Right lobe of liver (tissue), 6 donors: Measurements from ENCODE around the gene PHLDA1. TPM values are rescaled to one million over a fixed set of nuclear protein-coding genes. Genes with fewer than 3 reads are reported as not detected.
"Not testable (repeated sequence)": the region's sequence is repeated elsewhere in the genome, so short reads cannot be mapped to it uniquely, and the experiment has no call there.

Experiments
- ATAC-seq, 4 donors: fragments of 200-7000 bp; cut with Tn5 transposase; one replicate each; pipeline ENCODE4 v1.9.1; 2020; ENCODE audit warnings: mild to moderate bottlenecking in 4 of 4, moderate library complexity in 4 of 4
- DNase-seq, 3 donors: peaks; one replicate each; pipeline ENCODE4 v3.0.0-alpha.2; 2020
- H3K27ac ChIP-seq, 3 donors: fragments of 200-600 bp; one replicate each; pipeline ENCODE4 v1.8.0; 2022
- H3K27me3 ChIP-seq, 2 donors: fragments of 200-600 bp; one replicate each; pipeline ENCODE4 v1.8.0; 2022
- H3K36me3 ChIP-seq, 4 donors: fragments of 200-600 bp; sonication (generic) in 1 of 4; one replicate each; pipeline versions ENCODE4 v1.5.1 to v1.8.0; 2017 to 2022; ENCODE audit warnings: control low read depth in 1 of 4
- H3K4me1 ChIP-seq, 4 donors: fragments of 200-600 bp; sonication (generic) in 1 of 4; one replicate each; pipeline versions ENCODE4 v1.5.1 to v1.8.0; 2017 to 2022; ENCODE audit warnings: control low read depth in 1 of 4
- H3K4me3 ChIP-seq, 3 donors: fragments of 200-600 bp; one replicate each; pipeline ENCODE4 v1.8.0; 2022
- H3K9me3 ChIP-seq, 4 donors: fragments of 200-600 bp; sonication (generic) in 1 of 4; one replicate each; pipeline versions ENCODE4 v1.5.1 to v1.8.0; 2017 to 2022; ENCODE audit warnings: control low read depth in 1 of 4
- CTCF ChIP-seq, 4 donors: fragments of 200-600 bp in 3 of 4; fragments of 450-650 bp in 1 of 4; IDR thresholded peaks; one replicate each; pipeline versions ENCODE4 v1.5.1 to v1.8.0; 2016 to 2022; ENCODE audit warnings: antibody characterized with exemption in 4 of 4, mild to moderate bottlenecking in 2 of 4
- POLR2A ChIP-seq: fragments of 450-650 bp; IDR thresholded peaks from one replicate; pipeline ENCODE4 v1.6.1; 2017; ENCODE audit warnings: antibody characterized with exemption, mild to moderate bottlenecking
- WGBS: methylation state at CpG from one replicate; pipeline ENCODE4 v1.1.6; 2018; ENCODE audit warnings: low coverage, low lambda C conversion rate; ENCODE audit not compliant: insufficient coverage; ENCODE audit errors: missing lambda C conversion rate; 5-methylcytosine and 5-hydroxymethylcytosine counted together
- intact Hi-C, 2 donors: fragments of 100-400 bp; cut with DNase I; formaldehyde crosslinking; loops; one replicate each; pipeline versions ENCODE4 v1.11.2 to v1.14.1; 2022
- total RNA-seq, 6 experiments: library from RNA; depleted of rRNA in 2 of 6; stranded (reverse); fragments of >200 nt in 2 of 6; fragmentation: NEBNext Ultra II Directional in 3 of 6; extraction: Animal tissue kit (Norgen Biotek cat#: 25700) in 3 of 6; gene quantifications; one replicate each; pipeline versions ENCODE4 v1.1.0 to v1.2.4, GENCODE V29; 2016 to 2023
- donor health status: DM: no; HTN: yes; CAD: no.
- donor health status: DM: no; HTN: no; CAD: no.
- donor health status: DM: no; HTN: no; CAD: no.
- donor health status: DM: no; HTN: yes; CAD: no.
- donor health status: DM: no; HTN: yes; CAD: no.

The PHLDA1 gene
- total RNA-seq, 6 experiments from 2014 or later = 1.7 to 22.4 (median 14.3) TPM

- WGBS = 48% methylated on average over 4 of the region's 4 CpGs
- DNase-seq = no peak
- intact Hi-C loops = no loop called here
- no peaks in the 10 kb centered on the region for H3K9me3 ChIP-seq
- H3K4me1 ChIP-seq = peaks cover 0 to 25% (median 12%) of the 10 kb centered on the region in 4 donors
- TF ChIP-seq CTCF (IDR thresholded peaks at IDR 0.05) (no peak), POLR2A (no peak)
- ATAC-seq = peak; percentile 79 to 92 (median 83)
- no peak overlapping the region for H3K4me3 ChIP-seq
- H3K36me3 ChIP-seq = no peaks in the 10 kb centered on the region
- no peaks in the 10 kb centered on the region for H3K27me3 ChIP-seq
- peak overlapping the region in 1 of 3 donors; percentile 35 for H3K27ac ChIP-seq
These were observed 41.2 kb downstream of the PHLDA1 start for GRCh38 chr12:75990189-75990912.

- ATAC-seq, H3K27me3 ChIP-seq, H3K36me3 ChIP-seq, H3K27ac ChIP-seq, H3K4me3 ChIP-seq, H3K9me3 ChIP-seq, intact Hi-C loops, DNase-seq: not testable (repeated sequence)
- WGBS = 93% methylated on average over 1 of the region's 1 CpG
- H3K4me1 ChIP-seq = peaks cover 0 to 26% (median 12%) of the 10 kb centered on the region in 4 donors
These were observed 43.9 kb downstream of the PHLDA1 start for GRCh38 chr12:75987709-75988108.

GRCh38 chr12:75986001-75986746 lies 45.4 kb downstream of the PHLDA1 start:
- ATAC-seq (peak; percentile 45 to 71 (median 58)), DNase-seq (no peak)
- intact Hi-C loops = no loop called here
- Histone ChIP-seq H3K36me3 (no peaks in the 10 kb centered on the region), H3K4me3 (no peak overlapping the region), H3K27ac (peak overlapping the region in 2 of 3 donors; percentile 13 to 65), H3K9me3 (no peaks in the 10 kb centered on the region), H3K27me3 (no peaks in the 10 kb centered on the region), H3K4me1 (peaks cover 0 to 27% (median 13%) of the 10 kb centered on the region in 4 donors)
- TF ChIP-seq POLR2A (no peak), CTCF (IDR thresholded peaks at IDR 0.05) (no peak)
- WGBS = 22% methylated on average over 9 of the region's 9 CpGs

- H3K27me3 ChIP-seq = no peaks in the 10 kb centered on the region
- ATAC-seq = no peak
- H3K4me3 ChIP-seq = no peak overlapping the region
- TF ChIP-seq CTCF (IDR thresholded peaks at IDR 0.05) (no peak), POLR2A (no peak)
- peaks cover 0 to 28% (median 11%) of the 10 kb centered on the region in 4 donors for H3K4me1 ChIP-seq
- peak overlapping the region in 2 of 3 donors; percentile 13 to 65 for H3K27ac ChIP-seq
- intact Hi-C loops = no loop called here
- H3K9me3 ChIP-seq = no peaks in the 10 kb centered on the region
- WGBS = 36% methylated on average over 5 of the region's 5 CpGs
- H3K36me3 ChIP-seq = no peaks in the 10 kb centered on the region
- DNase-seq = no peak
These were observed 46.0 kb downstream of the PHLDA1 start for GRCh38 chr12:75985566-75985965.
